GM18519 (cell line): ENCODE results near the gene SEPTIN5.

Experiments
- ATAC-seq: cut with Tn5 transposase; IDR thresholded peaks from one replicate; pipeline ENCODE4 v1.9.1; 2021; ENCODE audit warnings: mild to moderate bottlenecking, moderate library complexity; ENCODE audit not compliant: unreplicated experiment, low FRiP score

SEPTIN5 gene

DNA sequence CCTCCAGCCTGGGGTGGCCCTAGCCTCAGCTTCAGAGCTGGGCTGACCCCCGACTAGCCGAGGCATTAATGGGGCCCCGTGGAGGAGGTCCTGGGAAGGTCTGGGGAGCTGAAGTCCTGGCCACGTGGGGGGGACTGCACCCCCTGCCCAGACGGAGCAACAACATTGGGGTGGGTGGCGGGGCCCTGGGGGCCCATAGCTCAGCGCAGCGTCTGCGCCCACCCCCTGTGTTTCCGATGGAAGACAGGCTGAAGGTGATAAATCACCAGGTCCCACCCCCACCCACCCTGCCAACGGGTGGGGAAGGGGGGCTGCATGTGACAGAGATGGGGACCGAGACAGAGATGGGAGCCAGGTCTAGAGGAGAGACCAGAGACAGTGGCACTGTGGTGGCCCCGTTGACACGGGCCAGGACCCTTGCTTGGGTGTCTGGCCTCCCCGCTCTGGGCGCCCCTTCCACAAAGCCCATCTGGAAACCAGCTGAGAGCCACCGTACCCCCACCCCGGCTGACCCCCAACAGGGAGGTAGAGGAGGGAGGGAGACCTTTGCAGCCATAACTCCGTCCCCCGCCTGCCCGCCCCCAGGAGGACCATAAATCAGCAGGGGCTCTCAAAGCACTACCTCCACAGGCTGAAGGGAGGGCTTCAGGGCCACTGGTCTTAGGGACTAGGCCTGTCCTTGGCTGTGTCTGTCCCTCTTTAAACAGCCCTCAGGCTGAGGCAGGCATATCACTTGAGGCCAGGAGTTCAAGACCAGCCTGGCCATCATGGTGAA, 17.2 kb downstream of the SEPTIN5 start:
- ATAC-seq: no peak

DNA sequence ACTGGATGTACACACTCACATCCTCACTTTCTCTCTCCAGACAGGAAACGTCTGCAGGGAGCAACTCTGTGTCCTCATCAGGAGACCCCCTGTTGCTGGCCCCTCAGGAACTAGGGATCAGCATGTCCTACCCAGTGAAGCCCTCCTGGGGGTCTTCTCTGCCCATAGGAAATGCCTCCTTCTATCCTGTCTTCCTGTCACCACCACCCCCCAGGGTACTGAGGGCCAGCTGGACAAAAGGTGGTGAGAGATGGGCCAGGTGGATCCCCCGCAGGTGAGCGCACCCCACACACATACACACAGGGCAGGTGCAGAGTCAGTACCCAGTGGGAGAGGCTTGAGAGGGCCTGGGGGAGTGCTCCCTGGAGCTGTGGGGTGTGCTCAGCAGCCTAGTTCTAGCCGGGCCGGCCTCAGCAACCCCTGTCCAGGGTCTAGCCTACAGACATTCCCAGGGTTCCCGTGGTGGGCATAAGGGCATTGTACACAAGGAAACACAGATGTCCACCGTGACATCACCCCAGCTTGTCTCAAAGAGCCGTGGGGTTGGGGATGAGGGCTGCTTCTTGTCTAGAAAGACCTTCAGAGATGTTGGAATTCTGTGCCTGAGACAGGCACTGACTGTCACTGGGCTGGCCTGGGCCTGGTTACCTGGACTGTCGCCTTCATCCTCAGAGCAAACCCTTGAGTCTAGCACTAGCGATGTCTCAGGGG, 18.3 kb downstream of the SEPTIN5 start:
- no peak for ATAC-seq

DNA sequence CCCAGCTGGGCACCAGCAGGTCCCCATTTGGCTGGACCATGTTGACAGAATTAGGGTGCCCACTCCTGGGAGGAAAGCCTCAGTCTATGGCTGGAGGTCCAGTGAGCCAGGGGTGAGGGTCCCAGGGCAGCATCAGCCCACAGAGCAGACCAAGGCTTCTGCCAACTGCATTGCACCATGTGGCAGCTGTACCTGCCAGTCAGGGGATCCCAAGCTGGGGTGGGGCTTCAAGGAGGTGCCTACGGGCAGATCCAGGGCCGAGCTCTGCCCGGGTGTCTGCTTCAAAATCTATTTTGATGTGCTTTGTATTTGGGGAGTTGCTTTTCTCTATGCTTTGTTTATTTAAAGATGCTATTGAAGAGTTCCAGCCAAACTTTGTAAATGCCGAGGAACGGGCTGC, 19.5 kb downstream of the SEPTIN5 start:
- no peak for ATAC-seq

DNA sequence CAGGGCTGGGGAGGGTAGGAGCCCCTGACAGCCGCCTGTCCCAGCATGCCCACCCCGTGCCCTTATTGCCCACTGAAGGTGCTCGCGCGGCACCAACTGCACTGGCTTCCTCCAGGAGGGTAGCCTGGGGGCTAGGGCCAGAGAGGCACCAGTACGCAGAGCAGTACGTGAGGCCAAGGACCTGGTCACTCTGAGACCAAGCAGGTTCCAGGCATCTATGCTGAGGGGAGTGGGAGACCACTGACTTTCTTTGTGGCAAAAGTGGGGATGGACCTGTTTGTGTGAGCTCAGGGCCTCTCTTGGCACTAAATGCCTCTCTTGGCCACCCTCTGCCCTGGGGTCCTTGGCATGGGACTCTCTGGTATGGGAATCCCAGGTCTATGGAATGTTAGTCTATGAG, 19.9 kb downstream of the SEPTIN5 start:
- no peak for ATAC-seq

DNA sequence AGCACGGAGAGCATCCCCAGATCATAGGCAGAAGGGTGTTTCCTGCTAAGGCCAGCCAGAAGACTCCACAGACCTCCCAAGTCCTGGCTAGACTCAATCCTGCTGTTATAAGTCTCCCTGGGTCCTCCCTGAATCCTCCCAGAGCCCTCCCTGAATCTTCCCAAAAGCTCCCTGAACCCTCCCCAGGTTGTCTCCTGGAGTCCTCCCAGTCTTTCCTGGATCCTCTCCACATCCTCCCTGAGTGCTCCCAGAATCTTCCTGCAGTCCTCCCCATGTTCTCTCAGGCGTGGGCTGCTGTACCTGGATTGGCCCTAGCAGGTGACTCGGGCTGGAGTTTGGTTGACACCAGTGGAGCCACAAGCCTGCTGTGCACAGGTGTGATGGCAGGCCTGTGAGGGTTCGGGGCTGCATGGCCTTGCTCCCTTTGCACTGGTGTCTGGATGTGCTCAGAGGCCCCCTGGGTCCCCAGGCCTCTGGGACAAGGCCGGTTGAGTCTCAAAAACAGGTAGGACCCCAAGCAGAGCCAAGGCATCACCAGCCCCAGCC, 20.6 kb downstream of the SEPTIN5 start:
- no peak for ATAC-seq

DNA sequence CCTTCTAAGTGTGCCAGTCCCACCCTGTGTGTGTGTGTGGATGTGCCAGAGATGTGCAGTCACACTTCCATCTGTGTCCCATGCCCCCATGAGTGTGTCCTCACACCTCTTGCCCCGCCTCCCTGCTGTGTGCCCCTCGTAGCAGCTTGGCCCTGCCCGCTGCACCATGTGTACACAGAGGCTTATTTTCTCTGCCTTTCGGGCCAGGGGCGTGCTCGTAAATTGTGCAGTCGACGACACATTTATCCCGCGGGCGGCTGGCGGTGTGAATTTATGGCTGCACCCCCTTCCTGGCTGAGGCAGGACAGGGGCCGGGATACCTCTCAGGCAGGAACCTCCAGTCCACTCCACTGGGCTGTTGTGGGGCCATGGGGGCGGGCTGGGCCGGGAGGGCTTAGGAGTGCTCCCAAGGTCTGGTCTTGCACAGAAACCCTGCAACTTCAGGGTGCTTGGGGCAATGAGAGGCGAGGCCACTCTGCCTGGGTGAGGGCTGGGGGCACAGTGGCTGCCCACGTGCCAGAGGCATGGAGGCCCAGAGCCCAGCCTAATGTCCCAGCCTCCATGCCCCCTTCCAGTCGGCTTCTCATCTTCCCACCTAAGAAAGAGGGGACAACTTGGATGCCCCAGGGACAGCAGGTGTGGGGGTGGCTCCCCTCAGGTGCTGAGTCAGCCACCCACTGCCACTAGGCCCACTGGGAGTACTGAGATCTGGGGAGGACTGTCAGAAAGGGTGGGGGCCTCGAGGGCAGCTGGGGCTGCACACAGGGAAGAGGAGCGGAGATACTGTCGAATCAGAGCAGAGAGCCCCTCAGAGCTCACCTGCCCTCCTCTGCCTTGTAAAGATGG, 21.6 kb downstream of the SEPTIN5 start:
- no peak for ATAC-seq

DNA sequence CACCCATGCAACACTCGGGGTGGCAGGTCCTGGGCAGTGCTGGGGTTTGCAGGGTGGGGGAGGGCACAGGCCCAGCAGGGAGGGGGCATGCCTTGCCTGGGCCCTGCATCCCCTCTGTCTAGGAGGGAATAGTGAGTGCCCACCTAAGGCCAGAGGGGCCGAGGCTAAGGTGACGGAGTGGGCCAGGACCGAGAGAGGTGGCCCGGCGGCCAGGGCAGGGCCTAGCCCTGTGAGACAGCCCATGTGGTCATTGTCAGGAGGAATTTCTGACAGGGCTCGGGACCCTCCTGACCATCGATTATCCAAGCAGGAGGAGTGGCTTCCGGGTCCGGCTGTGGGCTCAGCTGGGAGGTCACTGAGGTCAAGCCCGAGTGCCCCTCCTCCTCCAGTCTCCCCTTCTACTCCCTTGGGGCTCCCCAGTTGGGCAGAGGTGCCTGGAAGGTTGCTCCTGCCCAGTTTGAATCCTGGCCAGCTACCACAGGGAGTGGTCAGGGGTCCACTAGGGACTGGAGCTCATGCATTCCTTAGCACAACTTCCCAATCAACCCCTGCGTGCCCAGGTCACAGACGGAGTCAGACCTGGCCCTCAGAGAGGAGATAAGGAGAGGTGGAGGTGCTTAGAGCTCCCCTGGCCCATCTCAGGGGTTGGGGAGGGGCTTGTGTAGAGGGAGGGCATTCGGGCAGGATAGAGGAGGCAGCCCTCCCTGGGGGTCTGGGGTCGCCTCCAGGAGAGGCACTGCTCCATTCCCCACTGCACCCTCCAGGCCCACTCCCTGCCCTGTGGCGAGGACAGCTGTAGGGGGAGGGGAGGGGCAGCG, 23.8 kb downstream of the SEPTIN5 start:
- ATAC-seq: no peak

DNA sequence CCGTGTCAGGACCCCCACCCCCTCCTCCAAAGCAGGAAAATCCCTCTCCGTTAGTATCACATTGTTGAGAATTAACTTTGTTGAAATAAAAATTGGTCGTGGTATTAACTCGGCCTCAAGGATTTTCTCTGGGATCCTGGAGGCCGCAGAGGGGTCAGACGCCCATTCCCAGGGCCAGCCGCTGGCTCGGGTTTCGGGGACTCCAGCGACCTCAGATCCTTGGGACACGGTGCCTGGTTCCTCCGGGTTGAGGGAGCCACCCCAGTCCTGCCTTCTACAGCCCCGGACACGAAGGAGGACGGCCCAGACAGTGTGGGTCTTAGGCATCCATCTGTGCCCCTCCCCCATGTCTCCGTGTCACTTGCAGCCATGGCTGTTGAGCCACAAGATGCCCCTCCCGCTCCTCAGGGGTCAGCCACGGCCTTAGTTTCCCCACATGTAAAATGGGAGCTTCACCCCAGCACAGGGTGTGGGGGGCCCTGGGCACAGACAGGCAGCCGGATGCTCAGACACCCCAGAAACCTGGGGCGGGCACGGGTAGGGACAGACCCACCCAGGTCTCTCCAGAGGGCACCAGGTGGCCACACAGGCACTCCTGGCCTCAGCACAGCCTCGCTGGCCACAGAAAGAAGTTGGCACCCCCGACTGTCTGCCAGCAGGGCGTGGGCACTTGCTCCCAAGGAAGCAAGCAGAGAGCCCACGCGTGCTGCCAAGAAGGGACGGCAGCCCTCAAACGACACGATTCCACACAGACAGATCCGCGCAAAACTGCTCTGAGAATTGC, 24.6 kb downstream of the SEPTIN5 start:
- no peak for ATAC-seq

DNA sequence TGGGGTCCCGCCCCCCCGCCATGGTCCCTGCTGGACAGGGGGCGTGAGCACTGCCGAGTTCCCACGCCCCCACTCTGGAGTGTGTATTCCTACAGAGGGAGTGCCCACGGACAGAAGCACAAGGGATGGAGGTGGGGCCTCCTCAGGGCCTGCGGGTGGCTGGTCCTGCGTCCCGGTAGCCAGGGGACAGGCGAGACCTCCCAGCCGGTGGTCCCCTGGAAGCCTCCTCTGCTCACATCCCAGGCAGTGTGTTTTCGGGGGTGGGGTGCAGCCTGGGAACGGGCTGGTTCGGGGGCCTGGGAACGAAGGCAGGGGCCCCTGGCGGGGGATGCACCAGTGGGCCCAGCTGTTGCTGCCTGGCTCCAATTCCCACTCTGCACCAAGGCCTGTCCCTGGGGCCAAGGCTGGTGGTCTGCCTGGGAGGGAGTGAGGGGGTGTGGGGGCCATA, 25.2 kb downstream of the SEPTIN5 start:
- ATAC-seq: no peak

DNA sequence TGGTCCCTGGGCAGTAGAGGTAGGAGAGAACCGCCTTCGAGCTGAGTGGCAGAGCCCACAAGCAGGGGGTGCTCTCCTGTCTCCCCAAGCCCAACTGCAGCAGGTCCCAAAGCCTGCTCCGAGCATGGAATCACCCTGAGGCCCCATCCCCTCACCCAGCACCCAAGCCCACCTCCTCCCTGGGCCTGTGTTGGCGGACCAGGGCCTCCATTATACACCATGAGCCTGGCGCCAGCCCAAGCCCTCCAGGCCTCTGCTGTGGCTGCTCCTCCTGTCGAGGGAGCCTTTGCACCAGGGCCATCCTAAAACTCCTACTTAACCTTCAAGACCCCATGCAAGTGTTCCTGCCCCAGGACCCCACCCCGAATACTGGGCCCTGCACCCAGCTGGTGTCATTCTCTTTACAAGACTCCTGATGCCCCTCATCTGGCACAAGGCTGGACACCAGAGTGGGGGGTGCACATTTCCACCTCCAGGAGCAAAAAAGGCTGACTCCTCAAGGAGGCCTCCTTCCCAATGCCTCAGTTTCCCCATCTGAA, 25.7 kb downstream of the SEPTIN5 start:
- no peak for ATAC-seq

DNA sequence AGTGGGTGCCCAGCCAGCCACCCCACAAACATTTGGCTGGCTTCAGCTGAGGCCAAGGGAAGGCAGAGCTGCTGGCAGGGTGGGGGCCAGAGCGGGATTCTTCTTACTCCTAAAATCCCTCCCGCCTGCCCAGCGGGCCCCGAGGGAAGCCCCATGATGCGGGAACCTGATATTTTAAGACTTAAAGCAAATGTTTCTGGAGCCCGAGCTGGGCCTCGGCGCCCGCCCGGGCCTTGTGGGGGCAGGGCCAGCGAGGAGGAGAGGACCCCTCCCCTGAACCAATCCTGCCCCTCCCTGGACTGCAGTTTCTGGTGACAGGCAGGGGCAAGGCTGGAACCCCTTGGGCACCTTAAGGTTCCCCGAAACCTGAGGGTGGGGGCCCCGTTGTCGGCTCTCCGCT, 26.3 kb downstream of the SEPTIN5 start:
- no peak for ATAC-seq

DNA sequence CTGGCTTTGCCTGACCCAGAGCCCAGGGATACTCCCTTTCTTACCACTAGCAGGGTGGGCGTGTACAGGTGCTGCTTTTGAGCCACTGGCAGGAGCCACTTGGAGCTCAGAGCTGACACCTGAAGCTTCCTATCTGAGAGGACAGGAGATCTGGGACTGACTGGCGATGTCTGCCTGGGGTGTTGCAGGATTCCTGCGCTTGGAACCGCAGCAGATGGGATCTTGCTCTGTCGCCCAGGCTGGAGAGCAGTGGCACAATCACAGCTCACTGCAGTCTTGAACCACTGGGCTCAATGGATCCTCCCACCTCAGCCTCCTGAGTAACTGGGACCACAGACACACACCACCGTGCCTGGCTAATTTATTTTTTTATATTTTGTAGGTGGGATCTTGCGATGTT, 26.8 kb downstream of the SEPTIN5 start:
- ATAC-seq: no peak

DNA sequence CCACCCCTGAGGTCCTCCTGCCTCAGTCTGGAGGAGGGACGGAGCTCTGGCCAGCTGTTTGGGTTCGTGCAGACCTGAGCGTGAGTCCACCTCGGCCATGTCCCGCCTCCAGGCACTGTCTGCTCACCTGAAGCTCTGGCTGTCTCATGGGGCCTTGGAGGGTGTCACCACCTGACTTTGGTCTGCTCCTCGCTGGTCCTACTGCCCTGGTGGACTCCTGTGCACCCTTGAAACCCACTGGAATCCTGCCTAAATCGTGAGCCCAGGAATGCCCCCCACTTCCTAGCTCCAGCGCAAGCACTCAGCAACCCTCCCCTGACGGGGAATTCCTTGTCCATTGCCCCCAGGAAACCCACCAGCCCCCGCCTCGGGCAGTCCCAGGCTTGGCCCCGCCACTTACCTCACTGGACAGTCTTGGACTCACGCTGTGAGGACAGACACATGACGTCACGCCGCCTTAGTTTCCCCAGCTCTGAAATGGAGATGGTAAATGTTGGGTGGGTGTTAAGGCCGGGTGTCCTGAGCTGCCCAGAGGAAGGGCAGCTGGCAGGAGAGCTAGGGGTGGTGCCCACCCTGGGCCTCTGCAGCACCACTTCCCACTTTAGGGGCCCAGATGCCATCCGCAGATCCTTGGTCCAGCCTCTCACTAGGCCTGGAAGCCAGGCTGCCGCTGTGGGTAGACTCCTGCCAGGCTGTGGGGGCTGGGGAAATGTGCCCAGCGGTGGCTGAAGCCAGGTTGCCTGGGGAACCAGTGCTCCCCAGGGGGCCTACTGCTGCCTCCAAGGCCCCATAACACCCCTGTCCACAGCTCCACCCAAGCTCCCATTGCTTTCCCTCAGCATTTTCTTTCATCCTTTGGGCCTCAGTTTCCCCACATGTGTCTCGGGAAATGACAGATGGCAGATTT, 28.1 kb downstream of the SEPTIN5 start:
- ATAC-seq: no peak

DNA sequence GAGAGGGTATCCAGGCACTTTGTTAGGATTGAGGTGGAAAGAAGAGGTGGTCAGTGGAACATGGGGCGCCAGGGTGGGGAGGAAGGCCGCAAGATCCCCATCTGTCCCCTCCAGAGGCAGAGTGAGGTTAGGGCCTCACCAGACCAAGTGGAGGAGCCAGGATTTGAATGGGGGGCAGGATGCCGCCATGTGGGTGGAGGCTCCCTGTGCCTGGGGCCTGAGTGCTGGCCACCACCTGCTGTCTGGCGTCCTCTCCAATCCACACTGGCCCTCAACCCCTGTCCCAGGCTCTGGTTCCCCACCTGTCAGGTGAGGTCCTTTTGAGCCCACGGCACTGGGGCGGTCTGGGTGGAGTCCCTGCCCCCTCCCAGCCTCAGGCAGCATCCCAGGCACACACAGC, 28.8 kb downstream of the SEPTIN5 start:
- no peak for ATAC-seq

DNA sequence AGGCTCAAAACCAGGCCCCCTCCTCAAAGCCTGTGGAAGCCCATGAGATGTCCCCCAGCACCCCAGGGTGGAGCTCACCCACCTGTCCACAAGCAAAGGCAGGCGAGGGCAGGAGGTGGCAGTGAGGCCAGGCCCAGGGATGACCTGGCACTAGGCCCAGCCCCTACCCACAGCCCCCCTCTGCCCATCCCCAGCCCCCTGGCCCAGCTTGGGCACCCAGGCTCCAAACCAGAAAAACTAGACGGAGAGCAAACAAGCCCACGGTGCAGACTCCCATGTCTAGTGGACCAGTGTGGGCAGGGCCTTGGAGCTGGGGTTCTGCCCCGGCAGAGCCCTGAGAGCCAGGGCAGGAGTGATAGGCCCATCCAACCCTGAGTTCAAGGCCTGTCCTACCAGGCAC, 29.3 kb downstream of the SEPTIN5 start:
- ATAC-seq: no peak

DNA sequence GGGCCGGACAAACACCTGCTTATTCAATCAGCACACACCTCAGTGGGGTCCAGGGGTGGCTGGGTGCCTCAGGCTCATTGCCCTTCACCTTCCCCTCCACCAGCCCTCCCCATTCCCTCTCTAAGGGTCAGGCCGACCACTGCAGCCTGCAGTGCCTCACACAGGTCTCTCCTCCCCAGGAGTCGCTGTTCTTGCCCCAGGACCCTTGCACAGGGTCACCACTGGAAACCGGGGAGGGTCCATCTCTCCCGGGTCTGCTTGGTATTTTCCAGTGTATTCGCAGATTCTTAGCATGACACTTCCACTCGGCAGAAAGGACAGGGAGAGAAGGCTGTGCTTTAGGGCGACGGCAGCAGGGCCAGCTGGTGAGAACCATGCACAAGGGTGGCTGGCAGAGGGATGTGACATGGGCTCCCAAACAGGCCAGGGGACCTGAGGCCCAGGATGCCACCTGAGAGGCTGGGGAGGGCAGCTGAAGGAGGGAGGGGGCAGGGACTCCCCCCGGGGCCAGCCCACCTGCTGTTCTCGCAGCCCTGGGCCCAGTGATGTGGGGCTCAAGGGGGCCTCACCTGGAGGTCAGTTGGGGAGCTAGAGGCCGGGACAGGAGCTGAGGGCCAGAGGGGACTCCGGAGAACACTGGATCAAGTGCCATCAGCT, 30.2 kb downstream of the SEPTIN5 start:
- no peak for ATAC-seq
